NCI-H1417 (cell line): ENCODE data around the gene ERVV-1.
"Not testable (repeated sequence)": the region's sequence is repeated elsewhere in the genome, so short reads cannot be mapped to it uniquely, and the experiment has no call there.

Source experiments
- DNase-seq, 3 experiments: peaks; one replicate each; lab custom pipeline; 2025; lab: John Stamatoyannopoulos, UW

ERVV-1 gene

GRCh38 chr19:53019684-53020083 lies 6.0 kb downstream of the ERVV-1 start:
- DNase-seq = no peak

GRCh38 chr19:53028306-53028705 lies 14.6 kb downstream of the ERVV-1 start:
- DNase-seq = not testable (repeated sequence)

DNA sequence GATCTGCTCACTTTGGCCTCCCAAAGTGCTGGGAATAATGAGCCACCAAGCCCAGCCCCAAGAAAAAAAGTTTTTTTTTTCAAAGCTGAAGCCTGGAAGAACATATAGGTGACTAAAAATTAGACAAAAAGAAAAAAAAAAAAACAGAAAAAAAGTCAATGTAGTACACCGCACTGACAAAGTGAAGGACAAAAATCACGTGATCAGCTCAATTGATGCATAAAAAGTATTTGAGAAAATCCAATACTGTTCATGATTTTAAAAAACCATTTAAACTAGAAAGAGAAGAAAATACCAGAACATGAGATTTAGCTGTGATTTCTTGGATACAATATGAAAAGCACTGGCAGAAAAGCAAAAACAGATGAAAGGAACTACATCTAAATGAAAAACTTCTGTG lies 20.3 kb downstream of the ERVV-1 start:
- DNase-seq = no peak

DNA sequence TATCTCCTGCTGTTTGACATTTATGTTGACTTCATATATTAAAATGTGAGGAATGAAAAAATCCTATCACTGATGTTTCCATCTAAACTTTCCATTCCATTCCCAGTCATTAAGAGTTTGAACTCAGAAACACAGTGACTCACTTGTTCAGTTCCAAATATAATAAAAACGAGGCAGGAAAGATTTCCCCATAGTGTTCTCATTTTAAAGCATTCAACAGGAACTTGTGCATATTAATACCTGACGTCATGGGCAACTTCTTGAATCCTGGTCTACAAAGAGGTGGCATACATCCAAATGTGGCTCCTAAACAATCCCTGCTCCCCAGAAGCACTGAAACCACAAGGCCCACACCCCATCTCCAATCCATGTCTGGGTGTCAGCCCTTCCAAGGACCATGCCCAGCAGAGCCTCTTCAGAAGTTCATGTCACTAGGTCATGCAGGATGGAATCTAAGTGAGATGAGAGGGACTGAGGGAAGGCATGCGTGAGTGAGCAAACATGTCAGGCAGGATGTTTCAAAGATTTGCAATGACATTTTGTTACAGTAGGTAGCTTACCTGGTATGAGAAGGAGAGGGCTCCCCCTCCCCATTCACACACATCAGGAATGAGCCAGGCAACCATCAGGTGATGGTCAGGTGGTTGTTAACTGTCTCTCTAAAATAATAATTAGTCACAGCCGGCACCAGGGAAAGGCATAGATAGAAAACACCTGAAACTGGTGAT lies 21.4 kb downstream of the ERVV-1 start:
- peak in 1 of 3 experiments; percentile 3 for DNase-seq

- DNase-seq = peak in 1 of 3 experiments; percentile 27
These were observed 23.7 kb downstream of the ERVV-1 start for GRCh38 chr19:53037101-53038097.

GRCh38 chr19:53041366-53041765 lies 27.6 kb downstream of the ERVV-1 start:
- DNase-seq = no peak

GRCh38 chr19:53045536-53045935 lies 31.8 kb downstream of the ERVV-1 start:
- DNase-seq = no peak

DNA sequence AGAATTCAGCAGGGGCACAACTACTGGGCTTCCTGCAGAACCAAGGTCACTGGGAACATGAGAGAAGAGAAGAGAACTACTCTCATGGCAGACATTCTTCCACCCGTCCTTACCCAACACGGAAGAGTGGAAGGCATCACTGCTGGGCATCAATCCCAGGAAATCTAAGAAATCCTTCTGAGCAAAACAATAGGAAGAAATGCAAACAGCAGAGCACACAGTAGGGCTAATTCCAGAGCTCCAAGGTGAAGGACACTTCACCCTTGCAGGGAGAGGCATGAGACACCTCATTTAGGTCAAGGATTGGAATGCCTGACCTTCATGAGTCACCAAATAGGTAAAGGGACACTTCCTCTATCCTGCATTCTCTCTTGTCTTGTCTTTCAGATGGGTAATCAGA lies 33.7 kb downstream of the ERVV-1 start:
- no peak for DNase-seq

DNA sequence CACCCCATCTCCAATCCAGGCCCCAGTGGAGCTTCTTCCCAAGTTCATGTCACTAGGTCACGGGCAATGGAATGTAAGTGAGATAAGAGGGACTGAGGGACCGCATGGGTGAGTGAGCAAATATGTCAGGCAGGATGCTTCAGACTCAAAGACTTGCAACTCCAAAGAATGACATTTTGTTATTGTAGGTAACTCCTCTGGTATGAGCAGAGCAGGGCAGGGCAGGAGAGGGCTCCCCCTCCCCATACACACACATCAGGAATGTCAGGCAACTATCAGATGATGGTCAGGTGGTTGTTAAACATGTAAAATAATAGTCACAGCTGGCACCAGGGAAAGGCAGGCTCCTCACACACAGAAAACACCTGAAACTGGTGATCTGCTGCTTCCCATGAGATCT lies 41.4 kb downstream of the ERVV-1 start:
- no peak for DNase-seq

DNA sequence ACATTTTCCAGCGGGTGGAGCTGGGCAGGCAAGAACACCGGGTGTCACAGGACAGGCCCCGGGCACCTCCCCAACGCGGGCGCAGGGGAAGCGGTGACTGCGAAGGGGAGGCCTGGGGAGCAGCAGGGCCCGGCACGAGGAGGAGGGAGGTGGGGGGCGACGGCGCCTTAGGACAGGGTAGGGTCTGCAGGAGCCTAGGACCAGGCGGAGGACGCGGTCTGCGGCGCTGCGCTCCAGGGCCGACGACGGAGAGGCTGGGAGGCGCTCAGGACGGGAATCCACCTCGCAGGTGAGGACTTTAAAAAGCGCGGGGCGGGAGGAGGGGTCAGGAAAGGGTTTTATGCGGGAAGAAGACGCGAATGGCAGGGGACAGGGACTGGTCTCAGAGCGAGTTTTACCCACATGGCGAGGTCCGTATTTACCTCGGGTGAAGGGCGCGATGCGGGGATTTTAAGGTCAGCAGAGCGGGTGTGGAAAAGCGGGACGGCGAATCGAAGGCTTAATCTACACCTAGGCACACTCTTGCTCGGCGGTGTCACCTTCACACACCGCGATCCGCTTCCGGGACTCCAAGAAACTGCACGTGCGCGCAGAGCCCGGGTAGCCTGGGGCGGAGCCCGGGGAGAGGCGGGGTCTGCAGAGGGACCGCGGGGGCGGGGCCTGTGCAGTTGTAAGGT lies 44.3 kb downstream of the ERVV-1 start:
- DNase-seq = peak in 1 of 3 experiments; percentile 27
